Left ventricle myocardium inferior (tissue), 1 donor: ENCODE data around the gene RSPO1. TPM values are rescaled to one million over a fixed set of nuclear protein-coding genes. Genes with fewer than 3 reads are reported as not detected.

ENCODE experiments used
- DNase-seq: peaks from one replicate; pipeline ENCODE4 v3.0.0-alpha.2; 2020
- H3K27ac ChIP-seq: fragments of 200-600 bp; replicated peaks from 2 replicates; pipeline ENCODE4 v1.8.0; 2021
- H3K27me3 ChIP-seq: fragments of 200-600 bp; 2 replicates; pipeline ENCODE4 v1.8.0; 2021; ENCODE audit warnings: low read depth
- H3K36me3 ChIP-seq: fragments of 200-600 bp; 2 replicates; pipeline ENCODE4 v1.8.0; 2021
- H3K4me1 ChIP-seq: fragments of 200-600 bp; 2 replicates; pipeline ENCODE4 v1.8.0; 2021
- H3K4me3 ChIP-seq: fragments of 200-600 bp; 2 replicates; pipeline ENCODE4 v1.8.0; 2021; ENCODE audit warnings: mild to moderate bottlenecking, moderate library complexity
- H3K9me3 ChIP-seq: fragments of 200-600 bp; replicated peaks from 2 replicates; pipeline ENCODE4 v1.8.0; 2021
- CTCF ChIP-seq: fragments of 200-600 bp; IDR thresholded peaks from 2 replicates; pipeline ENCODE4 v1.8.0; 2021; ENCODE audit warnings: antibody characterized with exemption, mild to moderate bottlenecking, borderline replicate concordance
- intact Hi-C: fragments of 100-400 bp; cut with micrococcal nuclease; formaldehyde crosslinking; loops from one replicate; pipeline ENCODE4 v1.11.0; 2022
- total RNA-seq: library from RNA; stranded (reverse); fragmentation: NEBNext Ultra II Directional; extraction: Animal tissue kit (Norgen Biotek cat#: 25700); gene quantifications from one replicate; pipeline ENCODE4 v1.2.1, GENCODE V29; 2021
- donor health status: DM: no; HTN: yes; CAD: no; lungs with severe emphysema.

The RSPO1 gene
- total RNA-seq, 1 donor from 2014 or later = not detected

- Histone ChIP-seq H3K27me3 (peaks cover 55% of the 10 kb centered on the region), H3K36me3 (no peaks in the 10 kb centered on the region), H3K4me3 (no peak overlapping the region), H3K9me3 (no peaks in the 10 kb centered on the region), H3K27ac (no peak overlapping the region), H3K4me1 (no peaks in the 10 kb centered on the region)
- DNase-seq = no peak
- TF ChIP-seq CTCF = no peak
- intact Hi-C loops = no loop called here
Observed at GRCh38 chr1:37655274-37655673, 20.6 kb upstream of the RSPO1 start.

- H3K4me1 ChIP-seq = no peaks in the 10 kb centered on the region
- intact Hi-C loops = no loop called here
- DNase-seq = no peak
- H3K4me3 ChIP-seq = no peak overlapping the region
- no peak overlapping the region for H3K27ac ChIP-seq
- TF ChIP-seq CTCF = no peak
- no peaks in the 10 kb centered on the region for H3K36me3 ChIP-seq
- H3K9me3 ChIP-seq = no peaks in the 10 kb centered on the region
- peaks cover 41% of the 10 kb centered on the region for H3K27me3 ChIP-seq
Observed at GRCh38 chr1:37653906-37654305, 19.2 kb upstream of the RSPO1 start.

GRCh38 chr1:37652976-37653375, 18.3 kb upstream of the RSPO1 start:
- Histone ChIP-seq H3K27ac (no peak overlapping the region), H3K27me3 (peaks cover 34% of the 10 kb centered on the region), H3K36me3 (no peaks in the 10 kb centered on the region), H3K4me1 (no peaks in the 10 kb centered on the region), H3K4me3 (no peak overlapping the region), H3K9me3 (no peaks in the 10 kb centered on the region)
- no peak for DNase-seq
- no peak for TF ChIP-seq CTCF
- intact Hi-C loops = no loop called here

GRCh38 chr1:37651803-37652202, 17.1 kb upstream of the RSPO1 start:
- Histone ChIP-seq H3K4me1 (no peaks in the 10 kb centered on the region), H3K27me3 (peaks cover 34% of the 10 kb centered on the region), H3K4me3 (no peak overlapping the region), H3K27ac (no peak overlapping the region), H3K36me3 (no peaks in the 10 kb centered on the region), H3K9me3 (no peaks in the 10 kb centered on the region)
- TF ChIP-seq CTCF = no peak
- DNase-seq = no peak
- intact Hi-C loops = no loop called here

- Histone ChIP-seq H3K4me1 (no peaks in the 10 kb centered on the region), H3K4me3 (no peak overlapping the region), H3K9me3 (no peaks in the 10 kb centered on the region), H3K36me3 (no peaks in the 10 kb centered on the region), H3K27ac (no peak overlapping the region), H3K27me3 (peaks cover 41% of the 10 kb centered on the region)
- no peak for DNase-seq
- no peak for TF ChIP-seq CTCF
- intact Hi-C loops = no loop called here
Observed at GRCh38 chr1:37650721-37651120, 16.0 kb upstream of the RSPO1 start.

- no peak for DNase-seq
- Histone ChIP-seq H3K36me3 (no peaks in the 10 kb centered on the region), H3K4me3 (no peak overlapping the region), H3K27ac (no peak overlapping the region), H3K4me1 (no peaks in the 10 kb centered on the region), H3K9me3 (no peaks in the 10 kb centered on the region), H3K27me3 (peaks cover 47% of the 10 kb centered on the region)
- TF ChIP-seq CTCF = no peak
- intact Hi-C loops = no loop called here
Observed at GRCh38 chr1:37650173-37650572, 15.5 kb upstream of the RSPO1 start.
